HG02973 (cell line): ENCODE measurements around the gene INSRR.

Source experiments
- ATAC-seq: cut with Tn5 transposase; IDR thresholded peaks from one replicate; pipeline ENCODE4 v1.9.1; 2021; ENCODE audit warnings: moderate library complexity; ENCODE audit not compliant: unreplicated experiment

Gene INSRR

GRCh38 chr1:156808186-156809030 lies 50.5 kb downstream of the INSRR start:
- ATAC-seq = no peak

DNA sequence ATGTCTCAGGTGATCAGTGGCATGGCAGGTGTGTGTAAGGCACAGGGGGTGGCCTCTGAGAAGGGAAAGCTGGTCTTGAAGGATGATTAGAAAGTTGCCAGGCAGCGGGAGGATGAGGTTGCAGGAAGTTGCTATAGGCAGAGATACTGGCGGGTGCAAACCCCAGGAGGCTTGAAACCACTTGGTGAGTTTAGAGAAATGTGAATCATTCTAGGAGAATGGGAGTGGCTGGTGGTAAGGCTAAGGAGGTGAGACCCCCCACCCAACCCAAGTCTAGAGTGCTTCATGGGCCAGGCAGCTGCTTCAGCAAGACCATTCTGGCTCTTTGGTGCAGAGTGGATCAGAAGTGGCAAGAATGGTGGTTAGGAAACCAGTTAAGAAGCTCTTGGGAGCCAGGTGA lies 51.3 kb downstream of the INSRR start:
- ATAC-seq = no peak

- ATAC-seq = no peak
These were observed 52.1 kb downstream of the INSRR start for GRCh38 chr1:156806512-156807440.

DNA sequence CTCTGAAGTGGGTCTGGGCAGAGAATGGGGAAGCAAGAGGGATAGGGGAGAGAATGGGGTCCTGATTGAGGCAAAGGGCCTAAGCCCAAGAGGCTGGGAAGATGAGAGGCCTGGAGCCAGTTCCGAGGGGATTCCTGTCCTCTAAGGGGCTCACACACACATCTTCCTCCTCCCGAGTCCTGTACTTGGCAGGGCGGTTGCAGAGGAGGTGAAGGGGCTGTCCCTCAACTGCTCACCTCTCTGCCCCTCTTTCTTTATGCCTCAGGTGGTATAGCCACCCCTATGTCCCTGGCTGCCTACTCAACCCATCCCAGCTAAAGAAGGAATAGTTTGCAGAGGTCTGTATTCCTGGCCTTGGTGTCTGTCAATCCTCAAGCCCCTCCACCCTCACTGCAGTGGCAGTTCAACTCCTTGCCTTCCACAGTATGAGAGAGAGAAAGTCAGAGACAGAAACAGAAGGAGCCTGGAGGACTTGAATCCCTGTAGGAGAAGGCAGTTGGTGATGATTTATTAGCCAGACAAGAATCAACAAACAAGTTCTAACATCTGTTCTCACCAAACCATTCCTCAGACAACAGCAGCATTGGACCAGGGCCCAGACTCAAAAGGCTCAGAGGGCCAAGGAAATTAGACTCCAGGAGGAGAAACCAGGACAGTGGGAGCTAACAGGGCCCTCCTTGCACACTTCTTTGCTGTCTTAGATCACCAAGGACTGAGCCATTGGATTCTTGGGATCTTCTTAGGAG lies 53.0 kb downstream of the INSRR start:
- no peak for ATAC-seq

- no peak for ATAC-seq
These were observed 54.2 kb downstream of the INSRR start for GRCh38 chr1:156804572-156805243.

DNA sequence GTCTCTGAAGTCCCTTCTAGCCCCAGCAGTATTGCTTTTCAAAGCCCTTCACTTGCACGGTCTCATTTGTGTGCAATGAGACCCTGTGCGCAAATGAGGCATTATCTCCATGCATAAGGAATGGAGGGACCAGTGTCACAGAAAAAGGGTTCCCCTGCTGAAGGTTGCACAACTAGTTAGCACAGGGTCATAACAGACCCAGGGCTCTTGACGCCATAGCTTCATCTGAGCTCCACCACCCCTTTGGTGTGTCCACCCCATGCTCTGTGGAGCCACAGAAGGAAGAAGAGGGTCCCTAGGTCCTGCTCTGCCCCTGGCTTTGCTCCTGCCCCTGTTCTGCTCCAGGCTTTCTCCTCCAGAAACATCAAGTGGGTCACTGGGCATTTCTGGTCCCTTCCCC lies 54.9 kb downstream of the INSRR start:
- ATAC-seq = no peak

GRCh38 chr1:156803086-156803851 lies 55.6 kb downstream of the INSRR start:
- no peak for ATAC-seq

DNA sequence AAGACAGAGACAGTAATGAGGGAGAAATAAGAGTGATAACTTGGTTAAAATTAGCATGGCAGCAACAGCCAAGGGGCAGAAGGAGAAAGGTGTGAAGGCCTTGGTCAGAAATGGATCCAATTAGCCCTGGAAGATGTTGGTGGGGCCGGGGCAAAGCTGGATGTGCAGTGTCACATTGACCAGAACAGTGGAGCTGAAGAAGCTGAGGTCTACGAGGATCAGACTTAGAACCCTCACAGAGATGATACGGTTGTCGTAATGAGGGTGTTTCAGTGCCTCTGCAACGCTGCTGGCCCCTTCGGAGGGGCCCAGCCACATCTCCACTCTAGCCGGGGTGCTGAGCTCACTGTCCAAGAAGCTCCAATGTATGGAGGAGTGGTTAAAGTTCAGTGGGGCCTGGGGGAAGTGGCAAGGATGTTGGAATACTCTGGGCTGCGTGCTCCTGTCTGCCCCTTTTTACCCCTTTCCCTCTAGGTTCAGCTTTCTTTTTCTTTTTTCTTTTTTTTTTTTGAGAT lies 56.4 kb downstream of the INSRR start:
- ATAC-seq = no peak

DNA sequence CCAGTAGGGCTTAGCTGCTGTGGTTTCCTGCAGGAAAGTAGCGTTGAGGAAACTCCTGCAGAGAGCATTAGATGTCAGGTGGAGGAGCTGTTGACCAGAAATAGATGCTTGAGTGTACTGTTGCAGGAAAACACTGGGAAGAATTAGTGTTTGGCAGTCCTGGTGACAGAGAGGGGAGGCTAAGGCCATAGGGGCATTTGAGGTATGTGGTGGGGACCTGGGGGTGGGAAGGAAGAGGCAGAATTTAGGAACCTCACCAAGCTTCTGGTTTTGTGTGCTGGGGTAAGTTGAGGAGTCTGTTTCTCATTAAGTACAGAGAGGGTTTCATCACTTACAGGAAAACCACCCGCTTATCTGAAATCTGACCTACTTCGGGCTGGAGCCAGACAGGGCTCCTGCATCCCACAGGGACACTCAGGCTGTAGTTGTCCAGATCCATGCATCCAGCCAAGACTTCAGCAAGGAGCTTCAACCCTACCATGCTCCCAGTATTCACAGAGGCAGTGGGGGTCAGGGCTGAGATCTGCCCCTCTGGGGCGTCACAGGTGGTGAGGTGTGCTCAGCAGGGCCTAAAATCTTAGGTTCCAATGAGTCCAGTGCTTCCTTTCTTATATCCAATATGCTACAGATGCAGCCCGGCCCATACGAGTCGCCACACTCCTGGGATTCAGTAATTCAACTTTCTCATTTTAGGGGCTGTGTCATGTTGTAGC lies 57.4 kb downstream of the INSRR start:
- no peak for ATAC-seq

DNA sequence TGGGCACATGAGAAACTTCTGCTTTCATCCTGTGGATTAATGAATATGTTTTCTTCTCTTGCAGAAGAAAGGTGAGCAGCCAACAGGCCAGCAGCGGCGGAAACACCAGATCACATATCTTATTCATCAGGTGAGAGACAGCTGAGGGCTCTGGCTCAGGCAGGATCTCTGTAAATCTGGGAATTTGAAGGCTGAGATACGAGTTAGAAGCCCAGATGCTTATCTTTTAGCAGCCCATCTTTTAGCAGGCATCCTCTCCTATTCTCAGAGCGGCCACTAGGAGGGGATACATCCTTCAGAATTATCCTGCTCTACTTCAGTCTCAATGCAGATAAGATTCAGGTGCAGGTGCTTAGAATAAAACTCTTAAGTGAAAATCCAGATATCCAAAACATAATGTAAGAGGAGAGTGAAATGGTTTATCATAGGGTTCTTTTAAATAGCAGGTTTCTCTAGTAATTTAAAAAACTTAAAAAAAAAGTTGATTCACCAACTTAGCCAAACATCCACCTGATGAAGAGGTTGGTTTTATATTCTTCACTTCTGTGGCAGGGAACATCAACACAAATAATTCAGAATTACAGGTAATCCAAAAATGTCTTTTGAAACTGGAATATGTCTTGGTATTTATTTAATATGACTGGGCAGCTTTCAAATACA lies 61.6 kb downstream of the INSRR start:
- no peak for ATAC-seq

GRCh38 chr1:156796340-156797097 lies 62.4 kb downstream of the INSRR start:
- ATAC-seq = no peak

- ATAC-seq = no peak
These were observed 63.1 kb downstream of the INSRR start for GRCh38 chr1:156795787-156796186.

DNA sequence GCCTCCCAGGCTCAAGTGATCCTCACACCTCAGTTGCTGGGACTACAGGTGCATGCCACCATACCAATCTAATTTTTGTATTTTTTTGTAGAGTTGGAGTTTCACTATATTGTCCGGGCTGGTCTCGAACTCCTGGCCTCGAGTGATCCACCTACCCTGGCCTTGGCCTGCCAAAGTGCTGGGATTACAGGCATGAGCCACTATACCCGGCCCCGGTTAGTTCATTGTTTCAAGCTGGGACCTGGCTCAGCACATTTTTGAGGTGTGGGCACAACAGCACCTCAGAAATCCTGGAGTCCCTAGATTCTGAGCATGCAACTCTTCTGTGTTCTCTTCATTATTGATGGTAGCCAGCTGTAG lies 63.6 kb downstream of the INSRR start:
- no peak for ATAC-seq

GRCh38 chr1:156794506-156795373 lies 64.2 kb downstream of the INSRR start:
- no peak for ATAC-seq
